IMR-90 (cell line): ENCODE measurements around the gene DOCK4. TPM values are rescaled to one million over a fixed set of nuclear protein-coding genes. Genes with fewer than 3 reads are reported as not detected.

Source experiments
- ATAC-seq: fragments of 200-7000 bp; cut with Tn5 transposase; 2 replicates; pipeline ENCODE4 v1.9.1; 2020; ENCODE audit warnings: low read depth, mild to moderate bottlenecking, moderate library complexity
- BruUV-seq: library from RNA; stranded (reverse); fragments of 400-500 nt; replicated peaks from 2 replicates; lab custom pipeline; 2021; lab: Mats Ljungman, UMichigan
- CTCF ChIA-PET: fragments of 300-600 bp; formaldehyde crosslinking; extraction: SDS; loops from one replicate; lab custom pipeline; 2021; ENCODE audit warnings: antibody characterized with exemption; lab: Yijun Ruan, JAX
- POLR2A ChIA-PET: fragments of 300-600 bp; sonication (Branson Sonifier 250); formaldehyde crosslinking; loops from one replicate; lab custom pipeline; 2022; ENCODE audit warnings: antibody characterized with exemption; ENCODE audit not compliant: unreplicated experiment; lab: Charles Lee
- DNase-seq: peaks from one replicate; pipeline ENCODE4 v3.0.0; 2013
- H2AFZ ChIP-seq: replicated peaks from 2 replicates; pipeline ENCODE3; 2013; ENCODE audit warnings: low read length, mild to moderate bottlenecking; ENCODE audit not compliant: poor library complexity
- H2AK5ac ChIP-seq: 2 replicates; pipeline ENCODE4 v1.6.1; 2013; ENCODE audit warnings: low read depth, low read length, inconsistent platforms
- H2AK9ac ChIP-seq: replicated peaks from 2 replicates; pipeline ENCODE3; 2013; ENCODE audit warnings: mild to moderate bottlenecking, low read depth, low read length, moderate library complexity; ENCODE audit not compliant: poor library complexity
- H2BK120ac ChIP-seq: 2 replicates; pipeline ENCODE4 v1.6.1; 2013; ENCODE audit warnings: low read depth, low read length, inconsistent platforms
- H2BK15ac ChIP-seq: 3 replicates; pipeline ENCODE4 v1.6.1; 2013; ENCODE audit warnings: low read depth, low read length, inconsistent platforms
- H2BK20ac ChIP-seq: 2 replicates; pipeline ENCODE4 v1.6.1; 2013; ENCODE audit warnings: low read depth, mild to moderate bottlenecking, inconsistent platforms, low read length, moderate library complexity
- H2BK5ac ChIP-seq: 2 replicates; pipeline ENCODE4 v1.6.1; 2013; ENCODE audit warnings: mild to moderate bottlenecking, low read depth, low read length, inconsistent platforms; ENCODE audit not compliant: poor library complexity, severe bottlenecking
- H3K14ac ChIP-seq: replicated peaks from 2 replicates; pipeline ENCODE4 v1.6.1; 2013; ENCODE audit warnings: low read depth, low read length, inconsistent platforms
- H3K18ac ChIP-seq: 2 replicates; pipeline ENCODE4 v1.6.1; 2013; ENCODE audit warnings: low read depth, low read length, control low read depth
- H3K23ac ChIP-seq: 2 replicates; pipeline ENCODE4 v1.6.1; 2013; ENCODE audit warnings: low read depth, low read length, inconsistent platforms
- H3K27ac ChIP-seq: 2 replicates; pipeline ENCODE4 v1.5.1; 2013; ENCODE audit warnings: mild to moderate bottlenecking, control low read depth, low read length; ENCODE audit not compliant: insufficient read depth
- H3K27me3 ChIP-seq: 2 replicates; pipeline ENCODE4 v1.6.1; 2013; ENCODE audit warnings: low read length; ENCODE audit not compliant: control insufficient read depth, insufficient read depth
- H3K36me3 ChIP-seq: 2 replicates; pipeline ENCODE4 v1.6.1; 2013; ENCODE audit warnings: low read length, mixed read lengths; ENCODE audit not compliant: control insufficient read depth, insufficient read depth
- H3K4ac ChIP-seq: 2 replicates; pipeline ENCODE4 v1.6.1; 2013; ENCODE audit warnings: low read depth, low read length, inconsistent platforms
- H3K4me1 ChIP-seq: 2 replicates; pipeline ENCODE4 v1.6.1; 2013; ENCODE audit warnings: low read length, mixed read lengths; ENCODE audit not compliant: control insufficient read depth, insufficient read depth
- H3K4me2 ChIP-seq: 2 replicates; pipeline ENCODE4 v1.6.1; 2013; ENCODE audit warnings: low read depth, mild to moderate bottlenecking, control low read depth, low read length, moderate library complexity
- H3K4me3 ChIP-seq: 2 replicates; pipeline ENCODE4 v1.5.1; 2013; ENCODE audit warnings: low read depth, mild to moderate bottlenecking, control low read depth, low read length, moderate library complexity; ENCODE audit not compliant: insufficient read depth
- H3K56ac ChIP-seq: 2 replicates; pipeline ENCODE4 v1.6.1; 2013; ENCODE audit warnings: low read length, inconsistent platforms; ENCODE audit not compliant: insufficient read depth; ENCODE audit errors: extremely low read depth
- H3K79me1 ChIP-seq, 2 experiments: 2 replicates each; pipeline ENCODE4 v1.6.1; 2013; ENCODE audit warnings: low read length in 2 of 2, inconsistent platforms in 1 of 2, low read depth in 1 of 2
- H3K9ac ChIP-seq: 2 replicates; pipeline ENCODE4 v1.6.1; 2013; ENCODE audit warnings: low read depth, low read length, control low read depth
- H3K9me1 ChIP-seq: 2 replicates; pipeline ENCODE4 v1.6.1; 2013; ENCODE audit warnings: low read length, inconsistent platforms; ENCODE audit not compliant: insufficient read depth
- H3K9me3 ChIP-seq: 2 replicates; pipeline ENCODE4 v1.6.1; 2013; ENCODE audit warnings: low read length; ENCODE audit not compliant: control insufficient read depth, insufficient read depth
- H4K20me1 ChIP-seq: 2 replicates; pipeline ENCODE4 v1.6.1; 2013; ENCODE audit warnings: low read length, inconsistent platforms; ENCODE audit not compliant: insufficient read depth
- H4K5ac ChIP-seq: 2 replicates; pipeline ENCODE4 v1.6.1; 2013; ENCODE audit warnings: mild to moderate bottlenecking, low read depth, low read length, control low read depth
- H4K8ac ChIP-seq, 2 experiments: 2 replicates each; pipeline ENCODE4 v1.6.1; 2013; ENCODE audit warnings: low read depth in 2 of 2, low read length in 2 of 2, control low read depth in 1 of 2, inconsistent platforms in 1 of 2
- H4K91ac ChIP-seq: 2 replicates; pipeline ENCODE4 v1.6.1; 2013; ENCODE audit warnings: low read depth, low read length, inconsistent platforms; ENCODE audit not compliant: insufficient read depth
- BHLHE40 ChIP-seq: fragments of 150-350 bp; IDR thresholded peaks from 2 replicates; pipeline ENCODE4 v1.6.1; 2016; ENCODE audit warnings: mild to moderate bottlenecking, low read depth, low read length
- CEBPB ChIP-seq: IDR thresholded peaks from 2 replicates; pipeline ENCODE4 v1.6.1; 2012; ENCODE audit warnings: low read depth, low read length, improper control_type of control experiment
- CHD1 ChIP-seq: IDR thresholded peaks from 2 replicates; pipeline ENCODE4 v1.6.1; 2012; ENCODE audit warnings: low read depth, low read length, improper control_type of control experiment
- ELK1 ChIP-seq: fragments of 150-350 bp; IDR thresholded peaks from 2 replicates; pipeline ENCODE4 v1.6.1; 2016; ENCODE audit warnings: low read depth, mild to moderate bottlenecking, low read length, moderate library complexity, borderline replicate concordance
- FOS ChIP-seq: fragments of 150-350 bp; IDR thresholded peaks from 2 replicates; pipeline ENCODE4 v1.6.1; 2016; ENCODE audit warnings: low read depth, low read length
- MAFK ChIP-seq: IDR thresholded peaks from 2 replicates; pipeline ENCODE4 v1.6.1; 2012; ENCODE audit warnings: low read depth, low read length, improper control_type of control experiment
- MAZ ChIP-seq: IDR thresholded peaks from 2 replicates; pipeline ENCODE4 v1.6.1; 2012; ENCODE audit warnings: low read depth, mild to moderate bottlenecking, low read length, improper control_type of control experiment, moderate library complexity, borderline replicate concordance
- MXI1 ChIP-seq: IDR thresholded peaks from 2 replicates; pipeline ENCODE4 v1.6.1; 2012; ENCODE audit warnings: low read depth, mild to moderate bottlenecking, low read length, moderate library complexity, borderline replicate concordance
- POLR2A ChIP-seq: IDR thresholded peaks from 2 replicates; pipeline ENCODE4 v1.6.1; 2012; ENCODE audit warnings: mild to moderate bottlenecking, low read depth, low read length
- RAD21 ChIP-seq: IDR thresholded peaks from 2 replicates; pipeline ENCODE4 v1.6.1; 2012; ENCODE audit warnings: low read length, improper control_type of control experiment
- WGBS, 2 experiments: methylation state at CpG; one replicate each; pipeline versions ENCODE4 v1.1.5 to v1.1.7; 2013; ENCODE audit warnings: missing lambda C conversion rate in 2 of 2; ENCODE audit not compliant: insufficient read length in 1 of 2; ENCODE audit errors: extremely low coverage in 2 of 2; 5-methylcytosine and 5-hydroxymethylcytosine counted together
- dilution Hi-C: fragments of 300-500 bp; cut with HindIII; formaldehyde crosslinking; loops from one replicate; pipeline ENCODE4 v1.14.3; 2018; ENCODE audit warnings: low sequenced_read_pairs; ENCODE audit not compliant: unreplicated experiment
- in situ Hi-C: fragments of 300-500 bp; cut with MboI; formaldehyde crosslinking; loops from 3 replicates; pipeline ENCODE4 v1.14.3; 2019; ENCODE audit warnings: low sequenced_read_pairs, inconsistent platforms, mixed read lengths
- intact Hi-C: fragments of 100-400 bp; cut with micrococcal nuclease; formaldehyde crosslinking; loops from 2 replicates; pipeline ENCODE4 v1.10.0; 2022
- polyA plus RNA-seq, 3 experiments: library from polyadenylated mRNA; depleted of rRNA; stranded (reverse); fragments of >200 nt; gene quantifications; 2 replicates each; pipeline ENCODE4 v1.2.3, GENCODE V29; 2012; ENCODE audit warnings: low replicate concordance in 1 of 3
- total RNA-seq: library from RNA; depleted of rRNA; stranded (reverse); fragments of >200 nt; gene quantifications from 2 replicates; pipeline ENCODE4 v1.2.3, GENCODE V29; 2012

DOCK4 gene
- total and polyA plus RNA-seq, 2 of the 4 experiments (the other 2 are of a cell fraction) = 4.4 to 12.2 TPM

- Histone ChIP-seq H3K36me3 (no peaks in the 10 kb centered on the region), H3K56ac (no peak overlapping the region), H4K20me1 (no peaks in the 10 kb centered on the region; the same call in 1 of the 2 replicates), H3K18ac (no peak overlapping the region), H2AFZ (no peak overlapping the region), H3K9me1 (peaks cover 10% of the 10 kb centered on the region), H4K5ac (no peak overlapping the region), H2AK5ac (peak overlapping the region; percentile 3; the same call in 1 of the 2 replicates), H3K4me1 (peaks cover 6% of the 10 kb centered on the region), H2BK20ac (peak overlapping the region; percentile 26; the same call in 1 of the 2 replicates), H3K79me1 (peaks cover 6 to 12% of the 10 kb centered on the region in 2 experiments), H3K4me3 (no peak overlapping the region), H3K9ac (no peak overlapping the region), H3K23ac (0 out of 2 replicates have a peak overlapping the region, but pooled peaks have one; percentile 1), H3K4ac (no peak overlapping the region), H3K4me2 (peak overlapping the region; percentile 76), H2BK5ac (no peak overlapping the region), H2BK120ac (no peak overlapping the region), H4K8ac (no peak overlapping the region), H3K9me3 (no peaks in the 10 kb centered on the region), H4K91ac (no peak overlapping the region; the same call in 1 of the 2 replicates), H2AK9ac (no peak overlapping the region), H3K14ac (peak overlapping the region; percentile 52; the same call in 1 of the 2 replicates), H3K27ac (no peak overlapping the region), H2BK15ac (no peak overlapping the region), H3K27me3 (no peaks in the 10 kb centered on the region)
- no TSS peak for BruUV-seq
- peak; percentile 68 for ATAC-seq
- POLR2A ChIA-PET = no interaction called here
- dilution Hi-C loops (no loop called here), intact Hi-C loops (no loop called here), in situ Hi-C loops (no loop called here)
- DNase-seq = peak; percentile 12
- 83% methylated on average over 1 of the region's 1 CpG; no CpG with 5 or more reads in 1 of the 2 experiments for WGBS, 2 experiments
- TF ChIP-seq MAZ = no peak
- TF ChIP-seq POLR2A = no peak
- no peak for TF ChIP-seq MXI1
- TF ChIP-seq MAFK = no peak
- no peak for TF ChIP-seq BHLHE40
- TF ChIP-seq ELK1 = no peak
- TF ChIP-seq RAD21 = no peak
- TF ChIP-seq CHD1 = no peak
- no peak for TF ChIP-seq CEBPB
- TF ChIP-seq FOS = no peak
- CTCF ChIA-PET = no interaction called here
These were observed 153.0 kb downstream of the DOCK4 start for GRCh38 chr7:112052993-112053736.
